ENCODE measurements around the gene PDPK1. TPM values are rescaled to one million over a fixed set of nuclear protein-coding genes. Genes with fewer than 3 reads are reported as not detected.

PDPK1 gene
- total and polyA plus RNA-seq, 2 donors (not counting 1 experiment from before 2014, with no cell fraction given) = 25.9 to 30.7 TPM

DNA sequence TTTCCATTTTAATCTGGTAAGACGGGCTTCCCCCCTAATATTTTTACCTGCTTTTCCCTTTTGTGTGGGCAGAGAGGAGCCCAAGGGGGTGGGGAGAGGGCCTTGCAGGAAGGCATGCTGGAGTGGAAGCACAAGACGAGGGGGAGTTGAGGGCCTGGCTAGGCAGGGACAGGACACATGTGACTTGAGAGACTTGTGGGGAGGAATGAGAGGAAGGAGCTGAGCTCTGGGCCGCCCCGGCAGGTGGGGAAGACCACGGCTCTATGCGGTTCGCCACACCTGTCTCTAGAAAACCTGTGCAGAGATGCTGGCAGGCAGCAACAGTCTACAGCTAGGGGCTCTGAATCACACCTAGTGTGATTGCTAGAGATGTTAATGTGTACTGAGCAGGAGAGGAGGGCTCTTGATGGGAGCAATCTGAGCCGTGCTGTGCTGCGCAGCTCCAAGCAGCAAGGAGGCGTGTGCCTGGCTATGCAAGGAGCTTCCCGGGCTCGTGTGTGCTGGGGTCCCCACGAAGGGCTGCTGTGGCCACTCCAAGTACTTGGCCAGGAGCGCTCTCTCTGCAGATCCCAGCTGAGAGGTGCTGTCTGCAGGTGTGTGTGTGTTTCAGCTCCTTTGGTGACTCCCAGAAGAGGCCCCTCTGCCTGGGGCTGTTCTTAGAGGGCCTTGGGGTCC lies 50.2 kb downstream of the PDPK1 start:
- Histone ChIP-seq H3K4me2 (ENCODE audit: extremely low read depth, insufficient read depth, low read length) (no peak overlapping the region), H3K9me3 (ENCODE audit: control insufficient read depth, insufficient read depth, low read depth, low read length) (no peaks in the 10 kb centered on the region), H2AFZ (ENCODE audit: low read length) (no peak overlapping the region), H3K36me3 (ENCODE audit: control insufficient read depth, insufficient read depth, low read length) (peaks cover 19% of the 10 kb centered on the region), H3K27ac (ENCODE audit: insufficient read depth, low read length) (no peak overlapping the region), H3K9ac (ENCODE audit: insufficient read depth, low read length) (no peak overlapping the region), H3K79me2 (ENCODE audit: control insufficient read depth, insufficient read depth, low read length) (peaks cover 2% of the 10 kb centered on the region), H3K4me1 (ENCODE audit: control insufficient read depth, extremely low read depth, insufficient read depth, low read length) (peaks cover 2% of the 10 kb centered on the region), H4K20me1 (ENCODE audit: control insufficient read depth, extremely low read depth, insufficient read depth, low read length) (no peaks in the 10 kb centered on the region), H3K27me3 (ENCODE audit: control insufficient read depth, insufficient read depth, low read length) (no peaks in the 10 kb centered on the region), H3K4me3 (replicated peaks in 1 of 4; ENCODE audit: control extremely low read depth in 1 of 4, insufficient read depth in 1 of 4, low read depth in 3 of 4, low read length in 4 of 4) (no peak overlapping the region)
- no peak for DNase-seq (ENCODE audit: low read depth in 2 of 2)
- no peak for TF ChIP-seq EZH2 (IDR thresholded peaks at IDR 0.05; ENCODE audit: low read length, missing control alignments)
- TF ChIP-seq CTCF (conservative IDR thresholded peaks at IDR 0.05 in 1 of 2, IDR thresholded peaks at IDR 0.05 in 1 of 2; ENCODE audit: low read depth in 1 of 2, low read length in 2 of 2) = no peak

DNA sequence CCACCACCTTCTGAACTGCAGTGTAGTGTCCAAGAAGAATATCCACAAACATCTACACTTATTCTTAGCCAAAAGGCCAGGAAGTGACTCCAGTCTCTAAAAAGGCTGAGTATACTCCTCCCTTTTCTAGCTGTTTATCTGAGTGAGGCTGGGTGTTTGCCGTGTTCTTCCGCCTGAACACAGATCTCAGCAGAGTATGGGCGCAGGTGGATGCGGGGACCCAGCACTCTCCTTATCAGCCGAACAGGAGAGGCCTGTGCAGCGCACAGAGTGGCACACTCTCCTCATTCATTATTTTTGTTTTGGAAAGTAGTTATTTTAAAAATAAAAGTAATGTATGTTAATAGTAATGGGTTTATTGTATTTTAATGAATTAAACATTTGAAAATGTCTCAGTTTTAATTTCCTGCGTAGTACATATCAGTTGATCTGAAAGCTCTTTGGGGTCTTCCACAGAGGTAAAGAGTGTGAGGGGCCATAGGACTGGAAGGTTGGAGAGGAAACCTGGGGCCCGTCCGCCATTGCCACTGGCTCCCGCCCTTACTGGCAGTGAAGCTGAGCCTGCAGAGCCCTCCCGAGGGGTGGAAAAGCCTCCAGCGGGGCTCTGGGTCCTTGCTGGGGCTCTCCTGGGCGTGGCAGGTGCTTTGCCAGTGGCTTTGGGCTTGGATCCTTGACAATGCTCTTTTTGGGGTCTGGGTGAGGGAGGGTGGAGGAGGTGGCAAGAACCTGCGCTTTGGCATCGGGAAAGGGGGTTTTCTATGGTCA lies 53.8 kb downstream of the PDPK1 start:
- no peak for DNase-seq (ENCODE audit: low read depth in 2 of 2)
- Histone ChIP-seq H3K79me2 (ENCODE audit: control insufficient read depth, insufficient read depth, low read length) (peaks cover 3% of the 10 kb centered on the region), H3K4me3 (replicated peaks in 1 of 4; ENCODE audit: control extremely low read depth in 1 of 4, insufficient read depth in 1 of 4, low read depth in 3 of 4, low read length in 4 of 4) (no peak overlapping the region)

More for the DNA sequence above, 53.8 kb downstream of the PDPK1 start:
- Histone ChIP-seq H3K4me2 (ENCODE audit: extremely low read depth, insufficient read depth, low read length) (no peak overlapping the region), H4K20me1 (ENCODE audit: control insufficient read depth, extremely low read depth, insufficient read depth, low read length) (no peaks in the 10 kb centered on the region), H2AFZ (ENCODE audit: low read length) (no peak overlapping the region), H3K9me3 (ENCODE audit: control insufficient read depth, insufficient read depth, low read depth, low read length) (no peaks in the 10 kb centered on the region), H3K9ac (ENCODE audit: insufficient read depth, low read length) (no peak overlapping the region), H3K27ac (ENCODE audit: insufficient read depth, low read length) (no peak overlapping the region), H3K27me3 (ENCODE audit: control insufficient read depth, insufficient read depth, low read length) (no peaks in the 10 kb centered on the region), H3K36me3 (ENCODE audit: control insufficient read depth, insufficient read depth, low read length) (peaks cover 19% of the 10 kb centered on the region), H3K4me1 (ENCODE audit: control insufficient read depth, extremely low read depth, insufficient read depth, low read length) (no peaks in the 10 kb centered on the region)
- TF ChIP-seq EZH2 (IDR thresholded peaks at IDR 0.05; ENCODE audit: low read length, missing control alignments) (no peak), CTCF (conservative IDR thresholded peaks at IDR 0.05 in 1 of 2, IDR thresholded peaks at IDR 0.05 in 1 of 2; ENCODE audit: low read depth in 1 of 2, low read length in 2 of 2) (no peak)
